Measurements from ENCODE around the gene PDE8B. TPM values are rescaled to one million over a fixed set of nuclear protein-coding genes. Genes with fewer than 3 reads are reported as not detected.

PDE8B gene
- total and polyA plus RNA-seq, 2 experiments from 2014 or later: 0.83 to 0.84 TPM

GRCh38 chr5:77353251-77353650 lies 142.8 kb downstream of the PDE8B start:
- H3K4me1 ChIP-seq (ENCODE audit: low read depth): no peaks in the 10 kb centered on the region
- no peaks in the 10 kb centered on the region for H3K27me3 ChIP-seq
- no peaks in the 10 kb centered on the region for H3K9me3 ChIP-seq (ENCODE audit: low read depth)
- no peak for TF ChIP-seq CTCF (IDR thresholded peaks at IDR 0.05; ENCODE audit: low read depth, low read length)
- no peaks in the 10 kb centered on the region for H3K36me3 ChIP-seq
- H3K4me3 ChIP-seq: no peak overlapping the region
- no peak for DNase-seq (ENCODE audit: low read depth in 1 of 2, low spot score in 1 of 2)
- H3K27ac ChIP-seq: no peak overlapping the region

- H3K27me3 ChIP-seq: no peaks in the 10 kb centered on the region
- no peak for DNase-seq (ENCODE audit: low read depth in 1 of 2, low spot score in 1 of 2)
- H3K36me3 ChIP-seq: no peaks in the 10 kb centered on the region
- no peak overlapping the region for H3K27ac ChIP-seq
- no peaks in the 10 kb centered on the region for H3K4me1 ChIP-seq (ENCODE audit: low read depth)
- TF ChIP-seq CTCF (IDR thresholded peaks at IDR 0.05; ENCODE audit: low read depth, low read length): no peak
- H3K4me3 ChIP-seq: no peak overlapping the region
- H3K9me3 ChIP-seq (ENCODE audit: low read depth): no peaks in the 10 kb centered on the region
Measured at GRCh38 chr5:77354454-77354853, 144.0 kb downstream of the PDE8B start.

- no peak for DNase-seq (ENCODE audit: low read depth in 1 of 2, low spot score in 1 of 2)
- H3K27me3 ChIP-seq: no peaks in the 10 kb centered on the region
- TF ChIP-seq CTCF (IDR thresholded peaks at IDR 0.05; ENCODE audit: low read depth, low read length): no peak
- H3K4me1 ChIP-seq (ENCODE audit: low read depth): no peaks in the 10 kb centered on the region
- no peaks in the 10 kb centered on the region for H3K36me3 ChIP-seq
- H3K27ac ChIP-seq: no peak overlapping the region
- H3K4me3 ChIP-seq: no peak overlapping the region
- H3K9me3 ChIP-seq (ENCODE audit: low read depth): no peaks in the 10 kb centered on the region
Measured at GRCh38 chr5:77355080-77355479, 144.6 kb downstream of the PDE8B start.

- H3K4me3 ChIP-seq: no peak overlapping the region
- DNase-seq (ENCODE audit: low read depth in 1 of 2, low spot score in 1 of 2): no peak
- TF ChIP-seq CTCF (IDR thresholded peaks at IDR 0.05; ENCODE audit: low read depth, low read length): no peak
- H3K27me3 ChIP-seq: no peaks in the 10 kb centered on the region
- H3K36me3 ChIP-seq: no peaks in the 10 kb centered on the region
- no peak overlapping the region for H3K27ac ChIP-seq
- no peaks in the 10 kb centered on the region for H3K4me1 ChIP-seq (ENCODE audit: low read depth)
- no peaks in the 10 kb centered on the region for H3K9me3 ChIP-seq (ENCODE audit: low read depth)
Measured at GRCh38 chr5:77355751-77356150, 145.3 kb downstream of the PDE8B start.

GRCh38 chr5:77356740-77357139 lies 146.3 kb downstream of the PDE8B start:
- TF ChIP-seq CTCF (IDR thresholded peaks at IDR 0.05; ENCODE audit: low read depth, low read length): no peak
- no peak overlapping the region for H3K4me3 ChIP-seq
- no peaks in the 10 kb centered on the region for H3K9me3 ChIP-seq (ENCODE audit: low read depth)
- H3K4me1 ChIP-seq (ENCODE audit: low read depth): no peaks in the 10 kb centered on the region
- no peak overlapping the region for H3K27ac ChIP-seq
- no peaks in the 10 kb centered on the region for H3K36me3 ChIP-seq
- H3K27me3 ChIP-seq: no peaks in the 10 kb centered on the region
- peak in 1 of 2 donors; percentile 5 for DNase-seq (ENCODE audit: low read depth in 1 of 2, low spot score in 1 of 2)
